WERI-Rb-1 (cell line): ENCODE measurements around the gene ZDHHC16.

Experiments used
- DNase-seq: peaks from one replicate; pipeline ENCODE4 v3.0.0-alpha.2; 2020
- H3K27ac ChIP-seq: fragments of 250-450 bp; sonication (Bioruptor Pico); 2 replicates; pipeline ENCODE4 v1.5.1; 2020; ENCODE audit warnings: mild to moderate bottlenecking, moderate library complexity
- H3K27me3 ChIP-seq: fragments of 250-450 bp; sonication (Bioruptor Pico); 2 replicates; pipeline ENCODE4 v1.5.1; 2021; ENCODE audit warnings: mild to moderate bottlenecking, low read depth, moderate library complexity; ENCODE audit not compliant: insufficient read depth, severe bottlenecking
- H3K36me3 ChIP-seq: fragments of 250-450 bp; sonication (Bioruptor Pico); 2 replicates; pipeline ENCODE4 v1.5.1; 2020; ENCODE audit warnings: mild to moderate bottlenecking, moderate library complexity
- H3K4me3 ChIP-seq: 2 replicates; pipeline ENCODE4 v1.5.1; 2011; ENCODE audit warnings: low read depth, mild to moderate bottlenecking, control low read depth, low read length
- H3K9me3 ChIP-seq: fragments of 250-450 bp; sonication (Bioruptor Pico); 2 replicates; pipeline ENCODE4 v1.5.1; 2021; ENCODE audit warnings: mild to moderate bottlenecking, moderate library complexity; ENCODE audit not compliant: severe bottlenecking
- TF ChIP-seq, protein P1 (sequence below): IDR thresholded peaks from 2 replicates; pipeline ENCODE4 v1.5.1; 2011; ENCODE audit warnings: low read depth, mild to moderate bottlenecking, control low read depth, inconsistent platforms, low read length

Gene ZDHHC16

DNA sequence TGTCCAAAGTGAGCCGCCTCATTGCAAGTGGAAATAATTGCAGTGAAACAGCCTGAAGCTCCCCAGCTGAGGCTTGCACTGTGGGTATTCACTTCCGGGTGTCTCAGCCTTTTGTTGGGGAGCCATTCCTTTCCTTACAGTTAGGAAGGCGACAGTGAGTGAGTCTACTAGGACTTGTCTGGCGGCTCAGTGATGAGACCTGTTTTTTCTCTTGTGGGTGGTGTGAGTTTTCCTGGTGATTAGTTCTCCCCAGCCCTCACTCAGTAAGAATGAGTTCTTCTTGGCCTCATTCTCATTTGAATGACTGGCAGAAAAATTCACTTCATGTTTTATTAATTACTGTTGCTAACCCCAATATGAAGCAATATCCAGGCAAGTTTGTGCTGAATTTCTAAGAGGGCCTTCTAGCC lies 17.4 kb upstream of the ZDHHC16 start:
- Histone ChIP-seq H3K27ac (no peak overlapping the region), H3K4me3 (no peak overlapping the region), H3K36me3 (peaks cover 71% of the 10 kb centered on the region), H3K27me3 (no peaks in the 10 kb centered on the region), H3K9me3 (no peaks in the 10 kb centered on the region)
- DNase-seq = no peak
- TF ChIP-seq, protein P1, sequence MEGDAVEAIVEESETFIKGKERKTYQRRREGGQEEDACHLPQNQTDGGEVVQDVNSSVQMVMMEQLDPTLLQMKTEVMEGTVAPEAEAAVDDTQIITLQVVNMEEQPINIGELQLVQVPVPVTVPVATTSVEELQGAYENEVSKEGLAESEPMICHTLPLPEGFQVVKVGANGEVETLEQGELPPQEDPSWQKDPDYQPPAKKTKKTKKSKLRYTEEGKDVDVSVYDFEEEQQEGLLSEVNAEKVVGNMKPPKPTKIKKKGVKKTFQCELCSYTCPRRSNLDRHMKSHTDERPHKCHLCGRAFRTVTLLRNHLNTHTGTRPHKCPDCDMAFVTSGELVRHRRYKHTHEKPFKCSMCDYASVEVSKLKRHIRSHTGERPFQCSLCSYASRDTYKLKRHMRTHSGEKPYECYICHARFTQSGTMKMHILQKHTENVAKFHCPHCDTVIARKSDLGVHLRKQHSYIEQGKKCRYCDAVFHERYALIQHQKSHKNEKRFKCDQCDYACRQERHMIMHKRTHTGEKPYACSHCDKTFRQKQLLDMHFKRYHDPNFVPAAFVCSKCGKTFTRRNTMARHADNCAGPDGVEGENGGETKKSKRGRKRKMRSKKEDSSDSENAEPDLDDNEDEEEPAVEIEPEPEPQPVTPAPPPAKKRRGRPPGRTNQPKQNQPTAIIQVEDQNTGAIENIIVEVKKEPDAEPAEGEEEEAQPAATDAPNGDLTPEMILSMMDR = no peak

DNA sequence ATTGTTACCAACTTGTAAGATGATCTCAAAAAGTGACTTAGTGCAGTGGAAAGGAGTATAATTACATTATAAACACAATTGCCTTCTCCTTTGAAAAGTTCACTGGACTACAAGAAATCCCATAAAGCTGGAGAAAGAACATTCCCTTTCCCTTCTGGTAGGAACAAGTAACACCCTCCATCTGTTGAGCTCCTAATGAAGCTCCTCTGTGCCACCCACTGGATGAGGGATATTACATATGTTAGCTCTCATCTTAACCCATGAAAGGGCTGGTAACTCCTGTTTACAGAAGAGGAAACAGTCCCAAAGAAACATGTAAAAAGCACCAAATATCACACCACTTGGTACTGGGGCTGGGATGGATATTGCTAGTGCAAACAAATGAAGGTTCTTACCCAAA lies 11.9 kb upstream of the ZDHHC16 start:
- Histone ChIP-seq H3K4me3 (no peak overlapping the region), H3K9me3 (no peaks in the 10 kb centered on the region), H3K36me3 (peaks cover 82% of the 10 kb centered on the region), H3K27ac (no peak overlapping the region), H3K27me3 (no peaks in the 10 kb centered on the region)
- TF ChIP-seq, protein P1 = no peak; the same call in 1 of the 2 replicates
- DNase-seq = no peak

DNA sequence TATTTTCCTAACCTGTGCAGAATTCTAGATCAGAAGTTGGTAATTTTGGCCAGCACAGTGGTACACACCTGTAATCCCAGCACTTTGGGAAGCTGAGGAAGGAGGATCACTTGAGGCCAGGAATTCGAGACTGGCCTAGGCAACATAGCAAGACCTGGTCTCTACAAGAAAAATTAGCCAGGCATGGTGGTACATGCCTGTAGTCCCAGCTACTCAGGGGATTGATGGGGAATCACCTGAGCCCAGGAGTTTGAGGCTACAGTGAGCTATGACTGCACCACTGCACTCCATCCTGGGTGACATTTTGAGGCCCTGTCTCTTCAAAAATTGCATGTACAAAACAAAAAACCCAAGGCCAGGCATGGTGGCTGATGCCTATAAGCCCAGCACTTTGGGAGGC lies 11.4 kb upstream of the ZDHHC16 start:
- no peak for DNase-seq
- Histone ChIP-seq H3K36me3 (peaks cover 82% of the 10 kb centered on the region), H3K27ac (no peak overlapping the region), H3K9me3 (no peaks in the 10 kb centered on the region), H3K4me3 (no peak overlapping the region), H3K27me3 (no peaks in the 10 kb centered on the region)
- TF ChIP-seq, protein P1 = no peak

DNA sequence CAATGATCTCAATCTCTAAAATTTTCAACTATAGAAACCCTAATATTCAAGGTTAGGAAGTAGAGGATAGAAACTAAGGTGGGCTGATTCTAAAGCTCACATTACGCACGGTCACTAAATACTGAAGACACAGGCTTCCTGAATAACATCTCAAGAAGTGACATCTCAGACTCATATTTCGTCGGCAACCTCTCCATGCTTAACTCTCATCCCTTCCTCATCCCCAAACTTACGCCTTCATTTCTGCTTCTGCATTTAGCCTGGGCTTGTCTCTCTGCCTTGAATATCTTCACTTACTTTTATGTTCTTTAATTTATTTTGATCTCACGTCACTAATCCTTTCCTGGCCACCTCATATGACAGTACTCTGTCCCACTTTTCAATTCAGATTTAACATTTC lies 10.8 kb upstream of the ZDHHC16 start:
- Histone ChIP-seq H3K9me3 (no peaks in the 10 kb centered on the region), H3K27me3 (no peaks in the 10 kb centered on the region), H3K4me3 (no peak overlapping the region), H3K27ac (no peak overlapping the region), H3K36me3 (peaks cover 80% of the 10 kb centered on the region)
- DNase-seq = no peak
- TF ChIP-seq, protein P1 = no peak

DNA sequence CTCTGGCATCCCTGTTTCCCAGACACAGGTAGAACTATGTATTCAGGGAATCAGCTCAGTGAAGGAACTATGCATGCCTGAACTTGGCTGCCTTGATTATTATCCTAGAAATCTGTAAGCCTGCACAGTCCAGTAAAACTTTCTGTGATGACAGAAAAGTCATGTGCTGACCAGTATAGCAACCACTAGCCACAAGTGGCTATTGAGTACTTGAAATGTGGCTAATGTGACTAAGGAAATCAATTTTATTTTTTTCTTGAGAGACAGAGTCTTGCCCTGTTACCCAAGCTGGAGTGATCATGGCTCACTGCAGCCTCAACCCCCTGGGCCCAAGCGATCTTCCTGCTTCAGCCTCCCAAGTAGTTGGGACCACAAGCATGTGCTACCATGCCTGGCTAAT lies 3.7 kb upstream of the ZDHHC16 start:
- Histone ChIP-seq H3K27ac (no peak overlapping the region), H3K9me3 (no peaks in the 10 kb centered on the region), H3K4me3 (no peak overlapping the region), H3K27me3 (no peaks in the 10 kb centered on the region), H3K36me3 (peaks cover 54% of the 10 kb centered on the region)
- DNase-seq = no peak
- TF ChIP-seq, protein P1 = no peak

DNA sequence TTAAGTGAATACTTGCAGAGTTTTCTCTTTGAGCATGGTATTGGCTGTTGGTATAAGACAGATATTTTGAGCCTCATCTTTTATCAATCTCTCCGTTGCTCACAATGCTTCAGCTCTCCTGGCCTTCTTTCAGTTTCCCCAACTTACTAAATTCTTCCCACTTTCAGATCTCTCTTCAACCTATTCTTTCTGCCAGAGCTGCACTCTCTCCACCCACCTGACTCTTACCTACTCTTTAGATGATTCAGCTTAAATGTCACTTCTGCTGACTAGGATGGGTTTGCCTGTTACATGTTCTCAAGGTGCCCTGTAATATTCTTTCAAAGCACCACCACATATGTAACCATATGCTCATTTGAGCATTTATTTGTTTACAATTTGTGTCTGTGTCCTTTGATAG lies 1.8 kb upstream of the ZDHHC16 start:
- H3K4me3 ChIP-seq = no peak overlapping the region
- no peaks in the 10 kb centered on the region for H3K27me3 ChIP-seq
- no peak for DNase-seq
- H3K27ac ChIP-seq = no peak overlapping the region
- TF ChIP-seq, protein P1 = no peak
- H3K9me3 ChIP-seq = no peaks in the 10 kb centered on the region
- peaks cover 44% of the 10 kb centered on the region for H3K36me3 ChIP-seq
